ENCODE results near the gene NT5C1B.

Gene NT5C1B

GRCh38 chr2:18599509-18600254, 10.3 kb upstream of the NT5C1B start:
- DNase-seq, result no peak

DNA sequence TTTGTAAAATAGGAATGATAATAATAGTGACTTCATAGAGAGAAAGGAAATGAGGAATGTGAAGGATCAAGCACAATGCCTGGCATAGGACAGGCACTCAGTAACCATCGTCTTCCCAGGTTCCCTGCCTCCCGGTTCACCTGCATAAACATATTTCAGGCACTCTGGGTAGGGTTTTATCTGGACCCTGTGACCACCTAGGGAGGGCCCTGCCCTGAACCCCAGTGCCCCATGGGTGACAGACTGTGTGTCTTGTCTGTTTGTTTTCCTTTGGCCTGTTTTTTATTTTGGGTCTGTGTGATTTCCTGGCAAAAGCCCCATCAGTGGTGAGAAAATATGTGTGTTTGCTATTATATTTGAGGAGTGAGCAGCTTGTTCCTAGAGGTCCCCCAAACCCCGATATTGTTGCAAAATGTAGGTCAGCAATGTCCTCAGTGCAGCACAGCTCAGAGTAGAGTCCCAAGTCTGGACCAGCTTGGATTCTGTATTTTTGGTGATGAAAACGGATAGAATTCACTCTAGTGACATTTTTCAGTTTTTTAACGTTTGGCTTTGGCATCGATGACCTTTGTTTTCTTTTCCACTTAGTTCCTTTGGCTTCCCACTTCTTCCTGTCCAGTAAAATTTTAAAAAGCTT, 9.6 kb upstream of the NT5C1B start:
- no peak for DNase-seq

GRCh38 chr2:18597618-18598017, 8.2 kb upstream of the NT5C1B start:
- no peak for DNase-seq

DNA sequence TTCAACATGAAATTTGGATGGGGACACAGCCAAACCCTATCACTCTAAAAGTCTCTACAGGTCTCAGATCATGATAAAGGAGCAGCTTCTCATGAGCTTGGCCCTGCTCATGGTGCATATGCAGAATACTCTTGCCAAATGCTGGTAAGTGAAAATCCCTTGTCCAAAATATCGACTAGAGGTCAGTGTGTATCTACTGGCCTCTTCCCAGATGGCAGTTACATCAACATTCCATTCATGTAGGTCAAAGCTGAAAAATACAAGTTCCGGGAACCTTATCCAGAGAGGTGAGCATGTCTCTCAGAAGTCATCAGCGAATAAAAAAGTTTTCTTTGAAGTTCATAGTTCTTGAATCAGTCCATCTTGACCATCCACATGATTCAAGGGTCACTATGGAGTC, 7.6 kb upstream of the NT5C1B start:
- no peak for DNase-seq

GRCh38 chr2:18593496-18593895, 4.1 kb upstream of the NT5C1B start:
- DNase-seq, result no peak

DNA sequence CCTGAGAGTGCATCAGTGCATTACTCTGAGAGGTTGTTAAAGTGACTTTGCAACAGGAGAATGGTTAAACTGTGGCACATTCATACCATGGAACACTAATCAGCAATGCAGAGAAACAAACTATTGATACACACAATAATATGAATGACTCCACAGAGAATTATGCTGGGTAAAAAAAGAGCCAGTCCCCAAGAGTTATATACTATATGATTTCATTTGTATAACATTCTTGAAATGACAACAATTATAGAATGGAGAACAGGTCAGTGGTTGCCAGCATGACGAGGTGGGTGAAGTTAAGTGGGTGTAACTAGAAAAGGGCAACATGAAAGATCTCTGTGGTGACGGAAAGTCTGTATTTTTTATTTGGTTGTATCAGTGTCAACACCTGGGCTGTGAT, 3.0 kb upstream of the NT5C1B start:
- DNase-seq, result no peak

GRCh38 chr2:18588802-18589201, 567 bp downstream of the NT5C1B start:
- no peak for DNase-seq

DNA sequence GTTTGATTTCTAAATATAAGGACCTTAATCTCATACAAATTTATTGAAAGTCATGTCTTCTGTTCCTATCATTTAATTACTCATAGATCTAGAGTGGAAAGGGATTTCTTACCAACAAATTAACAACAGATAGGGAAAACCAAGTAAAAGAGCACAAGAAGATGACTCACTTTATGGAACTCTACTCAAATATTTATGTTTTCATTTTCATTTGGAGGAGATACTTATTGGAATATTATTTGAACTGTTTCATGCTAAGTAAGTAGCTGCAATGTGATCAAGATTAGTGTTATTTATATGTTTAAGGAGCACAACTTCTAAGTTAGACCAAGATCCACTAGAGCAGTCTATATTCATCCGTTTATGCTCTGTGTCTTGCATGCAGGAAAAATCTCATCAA, 1.3 kb downstream of the NT5C1B start:
- no peak for DNase-seq

DNA sequence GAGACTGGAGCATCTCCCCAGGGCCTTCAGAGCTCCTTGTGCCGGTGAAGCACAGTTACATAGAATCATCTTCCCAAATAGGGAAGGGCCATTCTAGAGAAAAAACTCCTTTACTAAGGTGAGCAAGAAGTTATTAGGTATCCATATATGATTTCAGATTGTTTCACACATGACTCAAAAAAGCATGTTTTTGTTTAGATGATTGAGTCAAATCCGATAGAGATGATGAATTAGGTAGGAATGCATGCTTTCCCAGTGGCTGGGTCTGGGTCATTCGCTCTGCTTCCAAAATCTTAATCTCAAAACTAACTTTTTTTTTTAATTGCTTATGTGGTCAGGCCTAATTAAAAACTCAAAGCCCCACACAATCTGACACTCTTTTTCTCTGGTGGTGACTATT, 3.8 kb downstream of the NT5C1B start:
- DNase-seq, result no peak

- no peak for DNase-seq
Observed at GRCh38 chr2:18584608-18584954, 4.8 kb downstream of the NT5C1B start.

DNA sequence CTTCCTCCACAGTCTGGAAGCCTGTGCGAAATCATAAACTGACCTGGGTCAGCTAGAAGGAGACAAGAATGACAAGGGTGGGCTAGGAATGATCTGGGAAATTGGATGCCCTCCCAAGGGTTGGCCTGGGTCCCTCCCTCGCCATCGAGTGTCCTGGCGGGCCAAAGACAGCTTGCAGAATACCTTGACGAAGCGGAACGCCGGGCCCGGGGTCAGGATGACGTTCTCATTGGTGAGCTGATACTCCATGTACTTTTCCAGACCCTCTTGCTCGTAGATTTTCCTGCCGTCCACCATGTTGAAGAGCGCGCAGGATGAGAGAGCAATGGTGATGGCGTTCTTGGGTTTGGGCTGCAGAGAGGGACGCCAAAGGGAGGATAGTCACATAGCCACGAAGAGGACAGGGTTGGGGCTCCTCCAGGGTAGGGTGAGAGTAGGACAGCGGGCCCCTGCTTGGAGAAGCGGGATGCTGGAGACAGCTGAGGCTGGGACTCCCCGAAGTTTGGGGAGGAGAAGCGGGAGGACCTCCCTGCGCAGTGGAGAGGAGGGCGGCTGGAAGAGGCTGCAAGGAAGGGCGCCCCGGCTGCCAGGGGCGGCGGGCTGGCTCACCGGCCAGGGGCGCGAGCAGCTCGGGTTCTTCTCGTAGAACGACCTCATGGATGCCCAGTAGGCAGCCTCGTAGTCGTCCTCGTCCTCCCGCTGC, 5.3 kb downstream of the NT5C1B start:
- DNase-seq, result no peak

GRCh38 chr2:18580606-18581005, 8.8 kb downstream of the NT5C1B start:
- DNase-seq, result no peak

- DNase-seq, result no peak
Observed at GRCh38 chr2:18578033-18578432, 11.3 kb downstream of the NT5C1B start.

- DNase-seq, result no peak
Observed at GRCh38 chr2:18566145-18566769, 23.1 kb downstream of the NT5C1B start.

DNA sequence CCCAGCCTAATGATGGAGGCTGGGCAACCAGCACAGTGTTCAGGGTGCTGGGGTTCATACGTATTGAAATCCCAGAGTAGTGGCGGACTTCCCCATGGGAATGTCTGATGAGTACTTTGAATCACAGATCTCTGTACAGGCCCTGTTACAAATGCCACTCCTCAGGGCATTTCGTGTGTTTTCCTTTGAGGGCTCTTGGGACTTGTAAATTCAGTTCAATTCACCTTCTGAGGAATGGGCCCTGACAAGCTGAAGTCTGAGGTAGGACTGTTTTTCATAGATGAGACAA, 28.6 kb downstream of the NT5C1B start:
- DNase-seq, result no peak

- DNase-seq, result peak; percentile 86
Observed at GRCh38 chr2:18560031-18560796, 29.2 kb downstream of the NT5C1B start, which contains the start of gene RDH14. Gene RDH14 (minus strand): TSS chr2:18560653. CDS start chr2:18560572, 81 bp downstream.

DNA sequence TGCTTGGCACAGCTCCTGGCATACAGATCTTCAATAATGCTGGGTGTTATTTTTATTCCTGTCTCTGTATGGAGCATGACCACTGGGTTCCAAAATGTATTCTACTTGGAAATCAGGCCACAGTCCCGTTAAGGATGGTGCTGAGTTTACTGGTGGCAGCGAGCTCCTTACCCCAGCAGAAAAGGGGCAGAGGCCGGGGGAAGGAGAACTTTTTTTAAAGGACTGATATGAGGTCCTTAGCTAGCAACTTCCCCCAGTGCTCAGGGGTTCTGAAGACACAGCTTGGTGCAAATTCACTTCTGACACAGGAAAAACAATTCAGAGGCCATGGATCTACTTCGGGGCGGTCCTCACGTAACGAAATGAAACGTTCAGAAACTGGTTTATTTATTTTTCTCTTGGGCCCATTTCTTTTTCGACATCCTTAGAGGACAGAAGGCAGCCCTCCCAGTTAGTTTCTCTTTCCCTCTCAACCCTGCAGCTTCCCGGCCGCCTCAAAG, 29.8 kb downstream of the NT5C1B start:
- DNase-seq, result no peak

- DNase-seq, result no peak
Observed at GRCh38 chr2:18558458-18558857, 30.9 kb downstream of the NT5C1B start.

DNA sequence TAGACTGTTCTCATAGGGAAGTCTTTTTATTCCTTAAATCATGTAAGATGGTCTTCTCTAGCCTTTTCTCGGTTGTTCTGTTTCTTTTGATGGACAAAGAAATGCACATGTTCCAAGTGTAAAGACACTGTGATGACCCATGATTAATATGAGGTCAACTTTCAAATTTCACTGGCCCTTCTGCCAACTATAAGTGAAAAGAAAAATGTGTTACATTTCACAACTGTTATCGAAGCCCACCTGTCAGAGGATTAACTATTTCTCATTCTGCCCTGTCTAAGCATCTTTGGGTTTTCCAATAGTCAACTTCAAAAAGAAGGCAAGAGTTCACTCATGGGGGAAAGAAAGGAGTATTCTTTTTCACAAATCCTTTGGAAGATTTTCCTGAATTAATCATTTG, 32.2 kb downstream of the NT5C1B start:
- no peak for DNase-seq

DNA sequence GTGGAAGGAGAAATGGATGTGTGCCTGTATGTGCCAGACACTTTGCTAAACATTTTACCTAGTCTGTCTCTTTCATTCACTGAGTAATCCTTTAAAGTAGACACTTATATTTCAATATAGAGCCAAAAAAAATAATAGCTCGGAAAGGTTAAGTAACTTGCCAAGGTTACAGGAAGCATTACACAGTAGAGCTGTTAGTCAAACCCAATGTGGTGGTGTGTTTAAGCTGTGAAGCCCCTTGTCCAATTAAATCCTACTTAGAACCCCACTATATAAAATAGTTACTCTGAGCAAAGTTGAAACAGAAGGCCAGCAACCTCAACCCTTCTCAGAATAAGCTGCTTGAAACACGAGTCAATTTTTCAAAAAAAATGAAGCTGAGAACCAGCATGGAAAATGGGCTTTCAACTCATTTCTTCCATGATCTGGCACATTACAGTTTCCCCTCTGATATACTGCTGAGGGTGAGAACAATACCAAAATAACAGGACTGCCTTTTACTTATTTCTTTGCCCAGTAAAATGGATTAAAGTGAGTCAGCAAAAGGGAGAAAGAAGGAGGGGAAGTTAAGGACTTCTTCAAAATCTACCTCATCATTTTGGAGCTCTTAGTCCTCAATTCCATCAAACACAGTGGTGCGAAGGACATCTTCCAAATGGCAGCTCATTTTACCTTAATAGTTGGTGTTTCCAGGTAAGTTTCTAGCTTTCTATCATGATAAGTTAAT, 36.9 kb downstream of the NT5C1B start:
- no peak for DNase-seq

GRCh38 chr2:18551623-18552022, 37.7 kb downstream of the NT5C1B start:
- DNase-seq, result no peak

- no peak for DNase-seq
Observed at GRCh38 chr2:18551169-18551568, 38.2 kb downstream of the NT5C1B start.

Data from activated CD4-positive, alpha-beta T cell treated with anti-CD3 and anti-CD28 coated beads for 1 hour (primary cell).